ENCODE results near the gene DDX11.
"Not testable (repeated sequence)": the region's sequence is repeated elsewhere in the genome, so short reads cannot be mapped to it uniquely, and the experiment has no call there.

The DDX11 gene

GRCh38 chr12:31096251-31097065 is 22.8 kb downstream of the DDX11 start:
- CTCF ChIA-PET; POLR2A ChIA-PET (ENCODE audit: low non-redundant PET): not testable (repeated sequence)

DNA sequence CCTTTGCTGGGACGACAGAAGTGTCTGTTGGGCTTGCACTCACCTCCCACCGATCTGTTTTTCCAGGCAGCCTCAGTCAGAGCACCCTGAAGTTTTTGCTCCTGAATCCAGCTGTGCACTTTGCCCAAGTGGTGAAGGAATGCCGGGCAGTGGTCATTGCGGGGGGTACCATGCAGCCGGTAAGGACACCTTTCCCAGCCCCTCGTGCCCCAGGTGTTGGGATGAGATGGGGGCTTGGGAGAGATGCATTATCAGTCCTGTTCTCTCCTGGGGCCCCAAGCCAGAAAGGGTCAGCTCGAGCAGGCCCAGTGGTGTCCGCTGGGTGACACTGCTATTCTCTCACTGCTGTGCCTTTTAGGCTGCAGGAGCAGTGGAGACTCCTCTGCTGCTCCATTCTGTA is 24.2 kb downstream of the DDX11 start:
- H3K27ac ChIP-seq; CTCF ChIA-PET; POLR2A ChIA-PET (ENCODE audit: low non-redundant PET); DNase-seq (ENCODE audit: low spot score): not testable (repeated sequence)

More at GRCh38 chr12:31096251-31097065, 22.8 kb downstream of the DDX11 start:
- not testable (repeated sequence) for H3K27ac ChIP-seq; DNase-seq (ENCODE audit: low spot score)

DNA sequence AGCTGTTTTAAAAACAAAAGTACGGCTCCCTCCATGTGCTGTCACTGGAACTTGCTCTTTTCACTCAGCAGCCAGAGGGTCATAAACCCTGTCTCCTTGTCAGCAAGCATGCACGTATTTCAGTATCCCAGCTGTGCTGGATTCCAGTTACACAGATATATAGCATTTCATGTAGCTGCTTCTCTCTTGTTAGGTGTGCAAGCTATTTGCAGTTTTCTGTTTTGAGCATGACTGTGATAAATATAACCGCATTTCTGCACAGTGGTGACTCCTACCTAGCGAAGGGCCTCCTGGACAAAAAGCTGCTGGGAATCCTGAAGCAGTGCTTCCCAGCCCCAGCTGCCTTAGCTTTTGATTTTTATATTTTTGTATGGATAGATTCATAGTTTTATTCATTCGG is 24.7 kb downstream of the DDX11 start:
- CTCF ChIA-PET; H3K27ac ChIP-seq; POLR2A ChIA-PET (ENCODE audit: low non-redundant PET); DNase-seq (ENCODE audit: low spot score): not testable (repeated sequence)

- POLR2A ChIA-PET (ENCODE audit: low non-redundant PET); DNase-seq (ENCODE audit: low spot score); H3K27ac ChIP-seq; CTCF ChIA-PET: not testable (repeated sequence)
Observed at GRCh38 chr12:31098771-31099170, 25.1 kb downstream of the DDX11 start.

DNA sequence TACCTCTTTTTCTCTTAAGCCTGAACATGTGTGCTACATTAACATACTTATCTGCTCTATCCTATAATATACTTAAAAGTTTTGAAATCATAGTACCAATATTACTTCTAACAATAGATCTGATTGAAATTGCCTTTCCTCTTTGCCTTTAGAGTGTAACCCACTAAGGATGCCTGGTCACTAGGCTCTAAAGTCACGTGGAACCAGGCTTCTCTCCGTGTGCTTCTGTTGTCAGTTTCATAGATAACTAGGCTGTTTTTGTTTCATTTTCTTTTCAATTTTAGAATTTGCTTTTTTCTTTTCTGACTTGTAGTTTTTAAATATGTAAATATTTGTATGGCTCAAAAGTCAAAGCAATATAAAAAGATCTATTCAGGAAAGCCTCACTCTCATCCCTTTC is 25.8 kb downstream of the DDX11 start:
- POLR2A ChIA-PET (ENCODE audit: low non-redundant PET); DNase-seq (ENCODE audit: low spot score); CTCF ChIA-PET; H3K27ac ChIP-seq: not testable (repeated sequence)

DNA sequence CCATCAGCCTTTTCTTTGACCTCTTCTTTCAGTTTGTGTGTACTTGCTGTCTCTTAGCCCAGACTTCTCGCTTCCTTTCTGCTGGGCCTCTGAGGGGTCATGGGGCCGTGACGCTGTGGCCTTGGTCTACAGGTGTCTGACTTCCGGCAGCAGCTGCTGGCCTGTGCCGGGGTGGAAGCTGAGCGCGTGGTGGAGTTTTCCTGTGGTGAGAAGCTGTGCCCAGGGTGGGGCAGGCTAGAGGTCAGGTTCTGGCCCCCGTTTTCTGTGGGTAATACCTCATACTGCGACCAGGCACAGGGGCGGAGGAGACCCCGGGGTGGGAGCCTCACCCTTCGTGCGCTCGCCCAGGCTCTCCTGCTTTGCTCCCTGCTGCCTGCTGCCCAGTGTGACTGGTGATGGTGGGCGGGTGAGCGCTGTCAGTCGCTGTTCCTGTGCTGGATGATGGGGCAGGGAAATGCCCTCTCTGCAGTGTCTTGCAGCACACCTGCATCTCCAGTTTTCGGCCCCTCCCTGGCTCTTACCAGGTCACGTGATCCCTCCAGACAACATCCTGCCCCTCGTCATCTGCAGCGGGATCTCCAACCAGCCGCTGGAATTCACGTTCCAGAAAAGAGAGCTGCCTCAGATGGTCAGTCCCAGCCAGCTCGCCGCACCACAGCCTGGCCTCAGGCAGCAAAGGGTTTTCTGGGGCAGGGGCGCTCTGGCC is 27.0 kb downstream of the DDX11 start:
- DNase-seq (ENCODE audit: low spot score); POLR2A ChIA-PET (ENCODE audit: low non-redundant PET); CTCF ChIA-PET; H3K27ac ChIP-seq: not testable (repeated sequence)

GRCh38 chr12:31102125-31102524 is 28.5 kb downstream of the DDX11 start:
- DNase-seq (ENCODE audit: low spot score); CTCF ChIA-PET; POLR2A ChIA-PET (ENCODE audit: low non-redundant PET): not testable (repeated sequence)
- peak overlapping the region; percentile 80; the same call in 1 of the 2 replicates for H3K27ac ChIP-seq

DNA sequence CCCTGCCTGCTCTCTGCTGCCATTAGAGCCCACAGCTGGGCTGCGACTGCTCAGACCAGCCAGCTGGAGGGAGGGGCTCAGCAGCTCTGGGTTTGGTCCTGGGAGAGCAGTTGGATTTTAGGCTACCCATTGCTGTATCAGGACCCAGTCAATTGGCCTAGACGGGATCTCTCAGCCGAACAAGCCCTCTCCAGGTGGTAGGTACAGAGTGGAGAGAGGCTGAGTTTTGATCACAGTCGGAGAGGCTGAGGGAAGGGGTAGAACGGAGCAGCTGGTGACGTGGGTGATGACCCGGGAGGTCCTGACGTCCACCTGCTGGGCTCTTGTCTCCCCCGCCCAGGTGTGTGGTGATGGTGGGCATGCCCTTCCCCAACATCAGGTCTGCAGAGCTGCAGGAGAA is 28.9 kb downstream of the DDX11 start:
- DNase-seq (ENCODE audit: low spot score); CTCF ChIA-PET: not testable (repeated sequence)
- POLR2A ChIA-PET (ENCODE audit: low non-redundant PET): interaction anchor here (0.6 kb wide), 1 partner anchor 24 kb away, joined by 3 read pairs; no protein-coding TSS in a partner anchor
- peak overlapping the region; percentile 80 for H3K27ac ChIP-seq

DNA sequence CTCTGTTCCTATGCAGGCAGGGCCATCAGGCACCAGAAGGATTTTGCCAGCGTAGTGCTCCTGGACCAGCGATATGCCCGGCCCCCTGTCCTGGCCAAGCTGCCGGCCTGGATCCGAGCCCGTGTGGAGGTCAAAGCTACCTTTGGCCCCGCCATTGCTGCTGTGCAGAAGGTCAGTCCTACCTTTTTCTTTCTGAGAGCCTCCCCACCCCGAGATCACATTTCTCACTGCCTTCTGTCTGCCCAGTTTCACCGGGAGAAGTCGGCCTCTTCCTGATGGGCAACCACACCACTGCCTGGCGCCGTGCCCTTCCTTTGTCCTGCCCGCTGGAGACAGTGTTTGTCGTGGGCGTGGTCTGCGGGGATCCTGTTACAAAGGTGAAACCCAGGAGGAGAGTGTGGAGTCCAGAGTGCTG is 29.9 kb downstream of the DDX11 start:
- POLR2A ChIA-PET (ENCODE audit: low non-redundant PET): not testable (repeated sequence)
- DNase-seq (ENCODE audit: low spot score): peak; percentile 49
- peak overlapping the region; percentile 80 for H3K27ac ChIP-seq
- CTCF ChIA-PET: interaction anchor here (0.7 kb wide), 2 partner anchors 9 to 216 kb away, joined by 3 read pairs; no protein-coding TSS in a partner anchor

DNA sequence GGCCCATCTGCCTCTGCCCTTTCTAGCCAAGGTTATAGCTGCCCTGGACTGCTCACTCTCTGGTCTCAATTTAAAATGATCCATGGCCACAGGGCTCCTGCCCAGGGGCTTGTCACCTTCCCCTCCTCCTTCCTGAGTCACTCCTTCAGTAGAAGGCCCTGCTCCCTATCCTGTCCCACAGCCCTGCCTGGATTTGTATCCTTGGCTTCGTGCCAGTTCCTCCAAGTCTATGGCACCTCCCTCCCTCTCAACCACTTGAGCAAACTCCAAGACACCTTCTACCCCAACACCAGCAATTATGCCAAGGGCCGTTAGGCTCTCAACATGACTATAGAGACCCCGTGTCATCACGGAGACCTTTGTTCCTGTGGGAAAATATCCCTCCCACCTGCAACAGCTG is 30.6 kb downstream of the DDX11 start:
- CTCF ChIA-PET: interaction anchor here (0.7 kb wide), 1 partner anchor 216 kb away, joined by 3 read pairs; no protein-coding TSS in a partner anchor
- POLR2A ChIA-PET (ENCODE audit: low non-redundant PET); DNase-seq (ENCODE audit: low spot score): not testable (repeated sequence)
- peak overlapping the region; percentile 80 for H3K27ac ChIP-seq

DNA sequence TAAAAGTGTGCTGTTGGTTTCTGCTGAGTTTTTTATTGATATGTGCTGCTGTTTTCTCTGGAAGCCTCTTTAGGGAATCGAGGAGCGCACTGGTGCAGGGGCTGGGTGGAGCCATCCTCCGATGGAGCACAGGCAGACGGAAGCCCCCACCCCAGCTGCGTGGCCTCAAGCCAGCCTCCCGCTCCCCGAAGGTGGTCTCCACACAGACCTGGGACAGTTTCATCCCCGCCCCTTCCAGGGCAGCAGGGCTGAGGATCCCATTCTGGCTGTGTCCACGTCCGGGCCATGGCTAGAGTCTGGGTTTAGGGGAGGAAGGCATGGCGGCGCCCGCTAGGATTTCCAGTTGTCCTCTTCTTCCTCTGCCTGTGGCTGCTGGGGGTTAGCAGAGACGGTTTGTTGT is 31.1 kb downstream of the DDX11 start:
- POLR2A ChIA-PET (ENCODE audit: low non-redundant PET); CTCF ChIA-PET; DNase-seq (ENCODE audit: low spot score): not testable (repeated sequence)
- peak overlapping the region; percentile 80 for H3K27ac ChIP-seq

GRCh38 chr12:31105668-31106067 is 32.0 kb downstream of the DDX11 start:
- DNase-seq (ENCODE audit: low spot score): no peak
- CTCF ChIA-PET: no interaction called here
- TF ChIP-seq CTCF (conservative IDR thresholded peaks at IDR 0.05; ENCODE audit: low read depth): no peak
- no peak overlapping the region for H3K27ac ChIP-seq
- POLR2A ChIA-PET (ENCODE audit: low non-redundant PET): no interaction called here

All from RWPE1 (cell line).